Lung (tissue), 12 donors: ENCODE measurements around the gene NUP98. TPM values are rescaled to one million over a fixed set of nuclear protein-coding genes. Genes with fewer than 3 reads are reported as not detected.
"Not testable (repeated sequence)": the region's sequence is repeated elsewhere in the genome, so short reads cannot be mapped to it uniquely, and the experiment has no call there.

Experiments used
- ATAC-seq: fragments of 200-7000 bp; cut with Tn5 transposase; one replicate; pipeline ENCODE4 v1.9.1; 2020; ENCODE audit warnings: moderate number of reproducible peaks; ENCODE audit not compliant: insufficient read depth, low FRiP score
- DNase-seq, 3 donors: peaks; one replicate each; pipeline ENCODE4 v3.0.0-alpha.2; 2013 to 2017
- H3K27ac ChIP-seq, 2 donors: one replicate each; pipeline ENCODE4 v1.5.1; 2013; ENCODE audit warnings: mild to moderate bottlenecking in 2 of 2, moderate library complexity in 2 of 2, control low read depth in 1 of 2, inconsistent platforms in 1 of 2, low read depth in 1 of 2, low read length in 1 of 2
- H3K27me3 ChIP-seq, 3 donors: one replicate each; pipeline ENCODE4 v1.5.1; 2013; ENCODE audit warnings: low read length in 2 of 3; ENCODE audit not compliant: control insufficient read depth in 3 of 3, insufficient read depth in 3 of 3
- H3K36me3 ChIP-seq, 4 donors: one replicate each; pipeline ENCODE4 v1.5.1; 2013; ENCODE audit warnings: low read length in 4 of 4, mild to moderate bottlenecking in 1 of 4, moderate library complexity in 1 of 4; ENCODE audit not compliant: control insufficient read depth in 4 of 4, insufficient read depth in 4 of 4
- H3K4me1 ChIP-seq, 5 donors: one replicate each; pipeline ENCODE4 v1.5.1; 2013; ENCODE audit warnings: low read length in 5 of 5, mild to moderate bottlenecking in 2 of 5, moderate library complexity in 1 of 5; ENCODE audit not compliant: control insufficient read depth in 5 of 5, insufficient read depth in 5 of 5
- H3K4me3 ChIP-seq: one replicate; pipeline ENCODE4 v1.5.1; 2013; ENCODE audit warnings: mild to moderate bottlenecking, control low read depth, moderate library complexity
- H3K9ac ChIP-seq, 2 donors: one replicate each; pipeline ENCODE4 v1.5.1; 2013; ENCODE audit warnings: low read length in 2 of 2, control low read depth in 1 of 2; ENCODE audit not compliant: insufficient read depth in 1 of 2
- H3K9me3 ChIP-seq, 4 donors: one replicate each; pipeline ENCODE4 v1.5.1; 2013; ENCODE audit warnings: low read length in 3 of 4, mild to moderate bottlenecking in 1 of 4, moderate library complexity in 1 of 4; ENCODE audit not compliant: control insufficient read depth in 4 of 4, insufficient read depth in 3 of 4
- WGBS, 2 donors: extraction: QIAGEN DNeasy Blood & Tissue Kit; methylation state at CpG; one replicate each; pipeline ENCODE4 v1.1.7; 2013; 5-methylcytosine and 5-hydroxymethylcytosine counted together
- polyA plus RNA-seq, 2 donors: library from polyadenylated mRNA; stranded (reverse); fragments of 200-250 nt; gene quantifications; one replicate each; pipeline ENCODE4 v1.2.1, GENCODE V29; 2013
- total RNA-seq, 2 donors: library from RNA; depleted of rRNA in 1 of 2; stranded (reverse); fragments of >200 nt in 1 of 2; gene quantifications; one replicate each; pipeline ENCODE4 v1.2.1, GENCODE V29; 2014 to 2021
- TF ChIP-seq, protein P1 (sequence below): IDR thresholded peaks from 2 replicates; pipeline ENCODE4 v1.5.1; 2012; ENCODE audit warnings: mild to moderate bottlenecking; ENCODE audit errors: control extremely low read depth, extremely low read depth
- donor health status: control.
- donor health status: control.
- donor health status: Bipolar disorder and iron deficiency.
- donor health status: healthy.
- donor health status: DM: yes; HTN: yes; CAD: no.

NUP98 gene
- total and polyA plus RNA-seq, 4 donors = 16.6 to 109 (median 59.7) TPM

DNA sequence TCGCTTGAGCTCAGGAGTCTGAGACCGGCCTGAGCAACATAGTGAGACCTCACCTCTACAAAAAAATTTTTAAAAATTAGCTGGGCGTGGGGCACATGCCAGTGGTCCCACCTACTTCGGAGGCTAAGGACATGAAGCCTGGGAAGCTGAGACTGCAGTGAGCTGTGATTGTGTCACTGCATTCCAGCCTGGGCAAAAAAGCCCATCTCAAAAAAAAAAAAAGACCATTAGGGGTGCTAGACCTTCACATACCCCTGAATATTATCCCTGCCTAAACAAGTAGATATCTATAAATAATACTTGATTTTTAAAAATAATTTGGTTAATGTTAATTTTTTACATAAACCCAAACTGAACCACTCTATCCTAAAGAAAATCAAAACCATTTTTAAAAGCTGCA is 24.2 kb downstream of the NUP98 start:
- H3K36me3 ChIP-seq = peaks cover 19 to 57% (median 46%) of the 10 kb centered on the region in 4 donors
- no peak for DNase-seq
- WGBS, 2 donors = 90 to 97% methylated on average over 4 of the region's 4 CpGs
- no peaks in the 10 kb centered on the region for H3K4me1 ChIP-seq
- no peak overlapping the region for H3K27ac ChIP-seq
- no peak overlapping the region for H3K4me3 ChIP-seq
- H3K9me3 ChIP-seq = no peaks in the 10 kb centered on the region
- H3K27me3 ChIP-seq = no peaks in the 10 kb centered on the region
- TF ChIP-seq, protein P1, sequence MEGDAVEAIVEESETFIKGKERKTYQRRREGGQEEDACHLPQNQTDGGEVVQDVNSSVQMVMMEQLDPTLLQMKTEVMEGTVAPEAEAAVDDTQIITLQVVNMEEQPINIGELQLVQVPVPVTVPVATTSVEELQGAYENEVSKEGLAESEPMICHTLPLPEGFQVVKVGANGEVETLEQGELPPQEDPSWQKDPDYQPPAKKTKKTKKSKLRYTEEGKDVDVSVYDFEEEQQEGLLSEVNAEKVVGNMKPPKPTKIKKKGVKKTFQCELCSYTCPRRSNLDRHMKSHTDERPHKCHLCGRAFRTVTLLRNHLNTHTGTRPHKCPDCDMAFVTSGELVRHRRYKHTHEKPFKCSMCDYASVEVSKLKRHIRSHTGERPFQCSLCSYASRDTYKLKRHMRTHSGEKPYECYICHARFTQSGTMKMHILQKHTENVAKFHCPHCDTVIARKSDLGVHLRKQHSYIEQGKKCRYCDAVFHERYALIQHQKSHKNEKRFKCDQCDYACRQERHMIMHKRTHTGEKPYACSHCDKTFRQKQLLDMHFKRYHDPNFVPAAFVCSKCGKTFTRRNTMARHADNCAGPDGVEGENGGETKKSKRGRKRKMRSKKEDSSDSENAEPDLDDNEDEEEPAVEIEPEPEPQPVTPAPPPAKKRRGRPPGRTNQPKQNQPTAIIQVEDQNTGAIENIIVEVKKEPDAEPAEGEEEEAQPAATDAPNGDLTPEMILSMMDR = no peak
- no peak overlapping the region for H3K9ac ChIP-seq
- no peak for ATAC-seq

DNA sequence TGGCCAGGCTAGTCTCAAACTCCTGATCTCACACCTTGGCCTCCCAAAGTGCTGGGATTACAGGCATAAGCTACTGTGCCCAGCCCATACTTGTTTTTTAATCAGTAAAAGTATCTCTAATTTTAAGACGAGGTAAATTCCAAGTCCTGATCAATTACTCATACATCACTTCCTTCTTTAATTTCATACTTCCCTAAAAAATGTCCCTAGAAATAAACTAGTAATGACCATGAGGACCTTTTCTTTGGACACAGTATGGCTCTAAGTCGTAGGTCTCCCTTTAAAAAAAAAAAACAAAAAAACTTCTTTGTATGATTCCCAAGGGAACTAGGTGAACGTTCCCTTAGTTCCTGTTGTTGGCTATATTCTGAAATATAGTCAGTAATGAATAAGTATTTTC is 29.8 kb downstream of the NUP98 start:
- Histone ChIP-seq H3K9me3 (no peaks in the 10 kb centered on the region), H3K27me3 (no peaks in the 10 kb centered on the region), H3K9ac (no peak overlapping the region), H3K4me3 (no peak overlapping the region), H3K4me1 (no peaks in the 10 kb centered on the region), H3K36me3 (peaks cover 38 to 55% (median 47%) of the 10 kb centered on the region in 4 donors), H3K27ac (no peak overlapping the region)
- DNase-seq (no peak), ATAC-seq (no peak)
- 58 to 75% methylated on average over 3 of the region's 3 CpGs for WGBS, 2 donors
- TF ChIP-seq, protein P1 = no peak

DNA sequence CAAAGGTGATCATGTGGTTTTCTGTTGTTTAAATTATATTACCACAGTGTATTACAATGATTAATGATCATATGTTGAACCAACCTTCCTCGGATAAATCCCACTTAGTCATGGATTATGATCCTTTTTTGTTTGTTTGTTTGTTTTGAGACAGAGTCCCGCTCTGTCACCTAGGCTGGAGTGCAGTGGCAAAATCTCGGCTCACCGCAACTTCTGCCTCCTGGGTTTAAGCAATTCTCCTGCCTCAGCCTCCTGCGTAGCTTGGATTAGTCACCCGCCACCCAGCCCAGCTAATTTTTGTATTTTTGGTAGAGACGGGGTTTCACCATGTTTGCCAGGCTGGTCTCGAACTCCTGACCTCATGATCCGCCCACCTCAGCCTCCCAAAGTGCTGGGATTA is 30.5 kb downstream of the NUP98 start:
- not testable (repeated sequence) for H3K4me1 ChIP-seq, ATAC-seq, H3K27ac ChIP-seq, H3K27me3 ChIP-seq, DNase-seq, H3K4me3 ChIP-seq, H3K9ac ChIP-seq, H3K9me3 ChIP-seq
- peaks cover 35 to 55% (median 45%) of the 10 kb centered on the region in 4 donors for H3K36me3 ChIP-seq
- WGBS, 2 donors = 91 to 94% methylated on average over 9 of the region's 9 CpGs

DNA sequence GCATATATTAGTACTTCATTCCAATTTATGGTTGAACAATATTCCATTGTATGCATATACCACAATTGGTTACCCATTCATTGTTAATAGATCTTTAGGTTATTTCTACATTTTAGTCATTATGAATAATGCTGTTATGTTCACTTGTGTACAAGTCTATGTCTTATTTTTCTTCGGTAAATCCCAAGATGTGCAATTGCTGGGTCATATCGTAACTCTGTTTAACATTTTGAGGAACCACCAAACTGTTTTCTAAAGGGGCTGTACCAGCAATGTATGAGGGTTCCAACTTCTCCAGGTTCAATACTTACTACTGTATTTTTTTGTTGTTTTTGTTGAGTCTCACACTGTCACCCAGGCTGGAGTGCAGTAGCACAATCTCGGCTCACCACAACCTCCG is 33.1 kb downstream of the NUP98 start:
- no peaks in the 10 kb centered on the region for H3K9me3 ChIP-seq
- H3K4me1 ChIP-seq = no peaks in the 10 kb centered on the region
- H3K27me3 ChIP-seq = no peaks in the 10 kb centered on the region
- H3K4me3 ChIP-seq = no peak overlapping the region
- no peak overlapping the region for H3K9ac ChIP-seq
- TF ChIP-seq, protein P1 = no peak
- 97% methylated on average over 4 of the region's 4 CpGs for WGBS, 2 donors
- H3K36me3 ChIP-seq = peaks cover 34 to 48% (median 42%) of the 10 kb centered on the region in 4 donors
- ATAC-seq (no peak), DNase-seq (no peak)
- H3K27ac ChIP-seq = no peak overlapping the region
